Skin epidermis (tissue), 12 donors: Measurements from ENCODE around the gene CFAP69.
"Not testable (repeated sequence)": the region's sequence is repeated elsewhere in the genome, so short reads cannot be mapped to it uniquely, and the experiment has no call there.

Source experiments
- H3K27ac ChIP-seq, 21 experiments: fragments of 200-600 bp; sonication (generic) in 11 of 21; one replicate each; pipeline ENCODE4 v1.5.0; 2020; ENCODE audit warnings: mild to moderate bottlenecking in 3 of 21, inconsistent platforms in 2 of 21, moderate library complexity in 2 of 21
- H3K4me3 ChIP-seq, 7 experiments: fragments of 200-600 bp; sonication (generic) in 2 of 7; one replicate each; pipeline ENCODE4 v1.5.0; 2020; ENCODE audit warnings: inconsistent platforms in 2 of 7, mild to moderate bottlenecking in 2 of 7, moderate library complexity in 1 of 7

Gene CFAP69

DNA sequence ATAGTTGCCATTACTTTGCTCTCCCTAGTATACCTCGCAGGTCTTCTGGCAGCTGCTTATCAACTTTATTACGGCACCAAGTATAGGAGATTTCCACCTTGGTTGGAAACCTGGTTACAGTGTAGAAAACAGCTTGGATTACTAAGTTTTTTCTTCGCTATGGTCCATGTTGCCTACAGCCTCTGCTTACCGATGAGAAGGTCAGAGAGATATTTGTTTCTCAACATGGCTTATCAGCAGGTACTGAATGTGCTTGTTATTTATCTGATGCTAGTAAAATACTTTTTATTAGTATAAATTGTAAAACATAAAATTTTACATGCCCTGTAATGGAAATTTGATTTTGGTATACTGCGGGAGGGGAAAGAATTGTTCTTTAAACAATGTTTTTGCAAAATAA, 17.7 kb upstream of the CFAP69 start:
- Histone ChIP-seq H3K4me3 (no peak overlapping the region), H3K27ac (no peak overlapping the region)

GRCh38 chr7:90229682-90230081, 15.3 kb upstream of the CFAP69 start:
- no peak overlapping the region for H3K4me3 ChIP-seq
- H3K27ac ChIP-seq = no peak overlapping the region

DNA sequence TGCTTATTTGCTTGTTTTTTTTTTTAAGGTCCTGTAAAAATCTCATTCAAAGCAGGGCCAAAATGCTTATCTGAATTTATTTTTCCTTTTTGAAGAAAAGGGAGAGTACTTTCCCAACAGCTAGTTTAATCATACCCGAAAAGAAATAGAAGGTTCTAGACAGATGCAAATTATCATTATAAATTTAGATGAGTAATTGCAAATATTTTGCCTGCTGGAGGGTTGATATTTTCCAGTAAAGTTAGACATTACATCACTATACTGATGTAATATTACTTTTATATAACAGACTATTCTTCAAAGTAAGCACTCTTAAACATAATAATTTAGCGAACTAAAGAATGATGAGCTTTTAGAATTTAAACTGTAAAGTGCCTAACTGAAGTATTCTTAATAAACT, 14.1 kb upstream of the CFAP69 start:
- Histone ChIP-seq H3K27ac (no peak overlapping the region), H3K4me3 (no peak overlapping the region)

- H3K4me3 ChIP-seq = no peak overlapping the region
- H3K27ac ChIP-seq = no peak overlapping the region
These were observed 13.7 kb upstream of the CFAP69 start for GRCh38 chr7:90231304-90231703.

- Histone ChIP-seq H3K4me3 (no peak overlapping the region), H3K27ac (no peak overlapping the region)
These were observed 12.5 kb upstream of the CFAP69 start for GRCh38 chr7:90232430-90232829.

DNA sequence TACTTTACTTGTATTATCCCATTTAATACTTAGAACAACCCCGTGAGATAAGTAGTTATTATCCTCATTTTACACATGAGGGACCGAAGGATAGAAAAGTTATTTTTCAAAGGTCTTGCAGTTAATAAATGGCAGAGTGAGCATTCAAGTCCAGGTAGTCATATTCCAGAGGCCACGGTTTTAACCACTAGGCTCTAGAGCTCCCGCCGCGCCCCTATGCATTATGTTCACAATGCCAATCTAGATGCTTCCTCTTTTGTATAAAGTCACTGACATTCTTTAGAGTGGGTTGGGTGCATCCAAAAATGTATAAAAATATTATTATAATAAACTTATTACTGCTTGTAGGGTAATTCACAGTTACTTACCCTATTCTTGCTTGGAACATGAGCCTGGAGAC, 11.4 kb upstream of the CFAP69 start:
- no peak overlapping the region for H3K27ac ChIP-seq
- H3K4me3 ChIP-seq = no peak overlapping the region

DNA sequence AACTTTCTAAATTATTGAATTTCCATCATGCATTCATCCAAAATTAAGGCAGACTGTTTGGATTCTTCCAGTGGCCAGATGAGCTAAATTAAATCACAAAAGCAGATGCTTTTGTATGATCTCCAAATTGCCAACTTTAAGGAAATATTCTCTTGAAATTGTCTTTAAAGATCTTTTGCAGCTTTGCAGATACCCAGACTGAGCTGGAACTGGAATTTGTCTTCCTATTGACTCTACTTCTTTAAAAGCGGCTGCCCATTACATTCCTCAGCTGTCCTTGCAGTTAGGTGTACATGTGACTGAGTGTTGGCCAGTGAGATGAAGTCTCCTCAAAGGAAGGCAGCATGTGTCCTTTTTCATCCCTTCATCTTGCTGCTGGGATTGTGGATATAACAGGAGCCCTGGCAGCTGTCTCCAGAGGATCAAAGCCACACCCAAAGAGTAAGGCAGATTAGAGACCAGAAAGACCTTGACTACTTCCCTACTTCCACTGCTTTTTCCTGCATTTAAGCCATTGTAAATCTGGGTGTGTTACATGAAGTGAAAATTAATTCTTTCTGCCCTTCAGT, 8.2 kb upstream of the CFAP69 start:
- no peak overlapping the region for H3K27ac ChIP-seq

DNA sequence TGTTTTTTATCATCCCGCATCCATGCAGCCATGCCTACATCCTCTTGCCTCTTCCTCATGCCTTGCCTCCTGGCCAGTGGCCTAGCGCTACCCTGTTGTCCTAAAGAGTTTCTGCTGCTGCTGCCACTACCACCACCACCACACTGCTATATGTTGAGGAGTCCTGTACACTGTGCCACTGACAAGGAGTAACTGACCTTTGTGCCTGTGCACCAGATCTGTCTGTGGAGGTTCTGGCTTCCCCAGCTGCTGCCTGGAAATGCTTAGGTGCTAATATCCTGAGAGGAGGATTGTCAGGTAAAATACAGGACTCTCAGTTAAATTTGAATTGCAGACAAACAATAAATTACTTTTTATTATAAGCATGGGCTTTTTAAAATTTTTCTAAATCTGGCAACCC, 7.0 kb upstream of the CFAP69 start:
- Histone ChIP-seq H3K27ac (no peak overlapping the region), H3K4me3 (no peak overlapping the region)

More for the DNA sequence above, 8.2 kb upstream of the CFAP69 start:
- H3K4me3 ChIP-seq = no peak overlapping the region

DNA sequence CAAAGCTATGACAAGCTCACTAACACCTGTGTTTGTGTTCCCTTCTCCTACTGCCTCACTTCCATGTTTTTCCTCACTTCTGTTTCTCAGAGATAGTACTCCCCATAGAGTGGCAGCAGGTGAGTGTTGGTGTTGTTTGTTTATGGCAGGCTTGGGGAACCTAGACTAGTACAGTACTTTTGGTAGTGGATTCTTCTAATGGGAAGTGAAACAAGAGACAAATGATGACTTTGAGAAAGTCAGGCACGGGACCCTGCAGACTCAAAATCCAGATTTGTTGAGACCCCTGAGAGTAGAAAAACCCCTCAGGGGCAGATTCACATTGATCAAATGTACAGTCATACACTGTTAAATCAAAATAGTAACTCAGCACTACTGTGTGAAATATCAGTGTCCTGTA, 6.4 kb upstream of the CFAP69 start:
- Histone ChIP-seq H3K4me3 (no peak overlapping the region), H3K27ac (no peak overlapping the region)

GRCh38 chr7:90239050-90239449, 5.9 kb upstream of the CFAP69 start:
- Histone ChIP-seq H3K4me3 (no peak overlapping the region), H3K27ac (no peak overlapping the region)

DNA sequence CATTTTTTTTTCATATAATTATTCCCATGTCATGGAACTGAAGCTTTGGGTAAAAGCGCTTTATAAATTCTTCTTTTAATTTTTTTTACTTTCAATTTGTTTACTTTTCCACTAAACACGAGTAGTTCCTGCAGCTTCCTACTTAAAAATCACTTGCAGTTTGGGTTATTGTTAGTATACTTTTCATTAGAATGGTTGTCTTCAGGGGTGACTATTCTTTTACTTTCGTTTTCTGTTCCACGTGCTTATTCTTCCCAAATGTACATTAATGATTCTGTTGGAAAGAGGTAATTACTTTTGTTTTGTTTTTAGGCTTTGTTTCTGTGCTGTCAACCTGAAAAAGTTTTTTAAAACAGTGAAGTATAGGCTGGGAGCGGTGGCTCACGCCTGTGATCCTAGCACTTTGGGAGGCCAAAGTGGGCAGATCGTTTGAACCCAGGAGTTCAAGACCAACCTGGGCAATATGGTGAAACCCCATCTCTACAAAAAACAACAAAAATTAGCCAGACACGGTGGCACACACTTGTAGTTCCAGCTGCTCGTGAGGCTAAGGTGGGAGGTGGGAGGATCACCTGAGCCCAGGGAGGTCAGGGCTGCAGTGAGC, 5.2 kb upstream of the CFAP69 start:
- H3K27ac ChIP-seq = no peak overlapping the region
- H3K4me3 ChIP-seq = no peak overlapping the region

DNA sequence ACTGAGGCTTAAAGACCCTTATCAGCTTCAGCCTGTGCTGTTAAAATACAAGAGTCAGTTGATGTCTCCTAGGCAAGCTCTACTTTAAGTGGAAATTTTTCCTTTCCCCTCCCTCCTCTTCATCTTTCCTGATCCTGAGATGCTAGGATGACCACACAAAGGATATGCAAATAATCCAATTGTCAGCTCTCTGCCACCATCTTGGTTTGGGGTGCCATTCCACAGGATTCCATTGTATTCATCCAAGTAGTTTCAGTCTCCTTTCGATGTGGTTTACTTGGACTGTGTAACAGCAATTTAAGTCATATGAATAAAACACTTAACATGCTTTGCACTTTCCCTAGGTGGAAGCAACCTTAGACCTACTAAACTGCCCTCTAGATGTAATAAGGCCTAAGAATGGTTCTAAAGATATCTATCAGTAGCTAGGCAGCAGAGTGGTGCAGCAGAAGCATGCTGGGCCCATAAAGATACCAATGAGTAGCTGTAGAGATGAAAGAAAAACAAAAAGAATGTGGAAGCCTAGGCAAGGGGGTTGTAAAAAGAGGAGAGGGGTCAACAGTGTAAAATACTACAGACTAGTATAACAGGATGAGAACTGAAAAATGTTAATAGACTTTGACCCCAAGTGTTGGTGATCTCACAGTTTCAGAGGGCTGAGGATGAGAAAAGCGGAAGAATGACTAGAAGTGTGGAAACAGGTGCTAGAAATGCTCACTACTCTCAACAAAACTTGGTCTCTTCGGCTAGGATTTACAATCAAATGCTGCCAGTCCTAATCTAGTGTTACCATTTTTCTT, 2.4 kb upstream of the CFAP69 start:
- H3K4me3 ChIP-seq = no peak overlapping the region
- no peak overlapping the region for H3K27ac ChIP-seq

GRCh38 chr7:90243556-90243955, 1.4 kb upstream of the CFAP69 start:
- H3K4me3 ChIP-seq = no peak overlapping the region
- H3K27ac ChIP-seq = no peak overlapping the region

GRCh38 chr7:90244565-90244908, 437 bp upstream of the CFAP69 start:
- H3K27ac ChIP-seq = peak overlapping the region in 7 of 21 experiments; percentile 28 to 86 (median 73)

GRCh38 chr7:90246171-90246570, 1.2 kb downstream of the CFAP69 start:
- peak overlapping the region in 8 of 21 experiments; percentile 9 to 89 (median 70) for H3K27ac ChIP-seq
- H3K4me3 ChIP-seq = peak overlapping the region in 4 of 7 experiments; percentile 3 to 86 (median 81)

More at GRCh38 chr7:90244565-90244908, 437 bp upstream of the CFAP69 start:
- H3K4me3 ChIP-seq = peak overlapping the region; percentile 61 to 86 (median 77)

- Histone ChIP-seq H3K27ac (peak overlapping the region in 4 of 21 experiments; percentile 5 to 85 (median 80)), H3K4me3 (no peak overlapping the region)
These were observed 3.7 kb downstream of the CFAP69 start for GRCh38 chr7:90248706-90249105.

DNA sequence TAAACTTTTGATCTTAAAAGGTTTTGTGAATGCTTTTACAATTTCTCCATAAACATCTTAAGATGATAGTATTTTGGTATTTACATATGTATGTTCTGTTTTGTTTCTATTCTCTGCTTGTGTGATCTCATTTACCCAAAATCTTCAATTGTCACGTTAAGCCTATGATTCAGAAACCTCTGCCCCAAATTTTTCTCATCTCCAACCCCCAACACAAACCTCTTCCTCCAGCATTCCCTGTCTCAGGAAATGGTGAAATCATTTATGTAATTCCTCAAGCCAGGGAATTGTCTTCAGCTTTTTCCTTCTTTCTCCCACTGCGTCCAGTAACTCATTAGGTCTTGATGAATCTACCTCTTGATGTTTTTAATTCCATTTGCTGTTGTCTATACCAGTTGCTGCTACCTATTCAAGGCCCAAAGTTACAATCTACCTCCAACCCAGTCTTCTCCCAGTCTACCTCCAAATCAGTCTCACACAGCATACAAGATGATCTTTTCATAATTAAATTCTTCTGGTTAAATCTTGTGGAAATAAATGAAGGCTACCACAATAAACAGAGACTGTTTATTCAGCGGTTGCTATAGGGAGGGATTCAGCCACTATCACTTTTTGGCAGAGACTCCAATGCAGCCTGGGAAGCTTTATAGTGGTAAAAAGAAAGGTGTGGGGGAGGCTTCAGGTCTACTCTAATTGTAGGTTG, 5.8 kb downstream of the CFAP69 start:
- Histone ChIP-seq H3K4me3 (no peak overlapping the region), H3K27ac (peak overlapping the region in 17 of 21 experiments; percentile 24 to 85 (median 57))

DNA sequence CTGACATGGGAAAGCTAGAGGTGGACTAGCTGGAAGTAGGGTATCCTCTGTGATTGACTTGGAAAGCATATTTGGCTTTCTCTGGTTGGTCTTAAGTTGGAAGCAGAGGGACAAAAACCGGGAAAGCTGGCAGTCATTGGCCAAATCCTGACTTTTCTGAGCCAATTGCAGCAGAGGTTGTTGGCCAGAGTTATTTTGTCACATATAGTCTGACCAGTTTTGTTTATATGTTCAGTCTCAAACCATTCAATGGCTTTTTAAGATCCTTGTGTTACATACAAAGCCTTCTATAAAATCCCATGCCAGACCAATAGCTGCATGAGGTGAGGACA, 6.3 kb downstream of the CFAP69 start:
- Histone ChIP-seq H3K27ac (peak overlapping the region in 17 of 21 experiments; percentile 24 to 83 (median 57)), H3K4me3 (no peak overlapping the region)

DNA sequence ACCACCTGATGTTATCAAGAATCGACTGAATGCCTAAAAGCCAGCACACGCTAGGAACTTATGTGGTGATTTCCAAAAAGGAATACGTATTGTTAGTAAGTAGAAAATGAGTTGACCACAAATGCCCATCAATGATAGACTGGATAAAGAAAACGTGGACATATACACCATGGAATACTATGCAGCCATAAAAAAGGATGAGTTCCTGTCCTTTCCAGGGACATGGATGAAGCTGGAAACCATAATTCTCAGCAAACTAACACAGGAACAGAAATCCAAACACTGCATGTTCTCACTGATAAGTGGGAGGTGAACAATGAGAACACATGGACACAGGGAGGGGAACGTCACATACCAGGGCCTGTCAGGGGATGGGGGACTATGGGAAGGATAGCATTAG, 11.0 kb downstream of the CFAP69 start:
- H3K27ac ChIP-seq = peak overlapping the region in 2 of 21 experiments; percentile 11 to 46

GRCh38 chr7:90256778-90257177, 11.8 kb downstream of the CFAP69 start:
- H3K4me3 ChIP-seq = no peak overlapping the region
- peak overlapping the region in 2 of 21 experiments; percentile 32 to 46 for H3K27ac ChIP-seq

More for the DNA sequence above, 11.0 kb downstream of the CFAP69 start:
- H3K4me3 ChIP-seq = not testable (repeated sequence)

GRCh38 chr7:90261441-90261840, 16.5 kb downstream of the CFAP69 start:
- no peak overlapping the region for H3K27ac ChIP-seq
- no peak overlapping the region for H3K4me3 ChIP-seq
